Activated CD8-positive, alpha-beta T cell treated with anti-CD3 and anti-CD28 coated beads, Interleukin-2, amount 10 ng/mL, durations not matched to agents 7 days and 5 days (primary cell): ENCODE measurements around the gene RAB3D. TPM values are rescaled to one million over a fixed set of nuclear protein-coding genes. Genes with fewer than 3 reads are reported as not detected.

ENCODE experiments used
- ATAC-seq: fragments of 150-1000 bp; cut with Tn5 transposase; one replicate; pipeline ENCODE4 v1.10.0; 2021; ENCODE audit warnings: moderate library complexity
- CTCF ChIA-PET: fragments of 350-600 bp; sonication (Branson Sonifier 250); formaldehyde crosslinking; loops from one replicate; lab custom pipeline; 2021; ENCODE audit warnings: antibody characterized with exemption; lab: Charles Lee
- POLR2A ChIA-PET: fragments of 350-600 bp; sonication (Branson Sonifier 250); formaldehyde crosslinking; loops from one replicate; lab custom pipeline; 2021; ENCODE audit warnings: antibody characterized with exemption; lab: Charles Lee
- DNase-seq: peaks from one replicate; pipeline ENCODE4 v3.0.0-alpha.2; 2020
- H3K27ac Mint-ChIP-seq: one replicate; pipeline ENCODE4 v1.8.0; 2021; ENCODE audit warnings: mild to moderate bottlenecking, mixed read lengths
- H3K27me3 Mint-ChIP-seq: one replicate; pipeline ENCODE4 v1.8.0; 2021; ENCODE audit warnings: low read depth, mixed read lengths
- H3K36me3 Mint-ChIP-seq: one replicate; pipeline ENCODE4 v1.8.0; 2021; ENCODE audit warnings: low read depth, mixed read lengths
- H3K4me1 Mint-ChIP-seq: one replicate; pipeline ENCODE4 v1.8.0; 2021; ENCODE audit warnings: low read depth, mixed read lengths
- H3K4me3 Mint-ChIP-seq: one replicate; pipeline ENCODE4 v1.8.0; 2021; ENCODE audit warnings: mild to moderate bottlenecking, mixed read lengths
- H3K9me3 Mint-ChIP-seq: one replicate; pipeline ENCODE4 v1.8.0; 2022; ENCODE audit warnings: mixed read lengths; ENCODE audit not compliant: insufficient read depth
- total RNA-seq, 2 experiments: library from RNA; stranded (reverse); gene quantifications; one replicate each; pipeline ENCODE4 v1.2.3, GENCODE V29; 2021

The RAB3D gene
- total RNA-seq, 2 experiments from 2014 or later, result 7.6 to 7.9 TPM

DNA sequence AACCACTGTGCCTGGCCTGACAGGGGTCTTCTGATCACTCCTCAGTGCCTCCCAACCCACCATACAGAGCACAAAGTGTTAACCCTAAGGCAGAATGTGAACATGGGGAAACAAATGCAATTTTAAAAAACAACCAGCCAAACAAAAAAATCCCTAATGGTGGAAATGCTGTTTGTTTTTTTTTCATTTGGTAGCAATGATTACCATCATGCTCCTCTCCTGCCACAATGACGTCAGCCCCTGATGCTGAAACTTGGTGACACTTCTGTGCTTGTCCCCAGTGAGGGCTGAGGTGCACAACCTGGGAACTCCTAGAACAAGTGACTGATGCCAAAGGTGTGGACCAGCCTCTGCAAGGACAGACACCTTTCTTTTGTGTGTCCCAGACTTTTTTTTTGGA lies 47.5 kb downstream of the RAB3D start:
- no peak for DNase-seq
- ATAC-seq, result no peak
- H3K9me3 Mint-ChIP-seq, result no peaks in the 10 kb centered on the region
- H3K27me3 Mint-ChIP-seq, result peaks cover 27% of the 10 kb centered on the region
- H3K4me1 Mint-ChIP-seq, result peaks cover 10% of the 10 kb centered on the region
- no peak overlapping the region for H3K4me3 Mint-ChIP-seq
- H3K27ac Mint-ChIP-seq, result no peak overlapping the region
- CTCF ChIA-PET, result interaction anchor here (0.8 to 1.2 kb wide), 2 partner anchors 11 to 89 kb away, joined by 3 to 5 read pairs; no protein-coding TSS in a partner anchor
- POLR2A ChIA-PET, result no interaction called here
- H3K36me3 Mint-ChIP-seq, result no peaks in the 10 kb centered on the region

DNA sequence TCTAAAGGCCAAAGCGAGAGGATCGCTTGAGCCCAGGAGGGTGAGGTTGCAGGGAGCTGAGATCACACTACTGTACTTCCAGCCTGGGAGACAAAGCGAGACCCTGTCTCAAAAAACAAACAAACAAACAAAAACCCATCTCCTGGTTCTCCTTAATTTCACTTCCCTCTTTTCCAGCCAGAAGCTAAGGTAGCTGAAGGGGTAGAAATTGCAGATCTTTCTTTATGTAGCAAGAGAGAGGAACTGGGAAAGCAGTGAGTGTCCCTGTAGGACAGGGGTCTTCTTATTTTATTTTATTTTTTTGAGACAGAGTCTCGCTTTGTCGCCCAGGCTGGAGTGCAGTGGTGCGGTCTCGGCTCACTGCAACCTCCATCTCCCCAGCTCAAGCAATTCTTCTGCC lies 48.0 kb downstream of the RAB3D start:
- no peak overlapping the region for H3K4me3 Mint-ChIP-seq
- no peak overlapping the region for H3K27ac Mint-ChIP-seq
- ATAC-seq (no peak), DNase-seq (no peak)
- H3K36me3 Mint-ChIP-seq, result no peaks in the 10 kb centered on the region
- peaks cover 30% of the 10 kb centered on the region for H3K27me3 Mint-ChIP-seq
- peaks cover 11% of the 10 kb centered on the region for H3K4me1 Mint-ChIP-seq
- no peaks in the 10 kb centered on the region for H3K9me3 Mint-ChIP-seq
- ChIA-PET CTCF (interaction anchor here (0.8 kb wide), 1 partner anchor 10 kb away, joined by 3 read pairs; no protein-coding TSS in a partner anchor), POLR2A (no interaction called here)

GRCh38 chr19:11290256-11290655 lies 49.2 kb downstream of the RAB3D start:
- H3K27ac Mint-ChIP-seq, result no peak overlapping the region
- ATAC-seq (no peak), DNase-seq (no peak)
- no peaks in the 10 kb centered on the region for H3K9me3 Mint-ChIP-seq
- H3K4me3 Mint-ChIP-seq, result no peak overlapping the region
- POLR2A ChIA-PET, result interaction anchor here (1.0 kb wide), 1 partner anchor 84 kb away, joined by 3 read pairs; the partner anchor contains the start of gene SWSAP1
- H3K4me1 Mint-ChIP-seq, result peaks cover 11% of the 10 kb centered on the region
- no peaks in the 10 kb centered on the region for H3K36me3 Mint-ChIP-seq
- CTCF ChIA-PET, result interaction anchor here (0.8 kb wide), 1 partner anchor 192 kb away, joined by 4 read pairs; no protein-coding TSS in a partner anchor
- peaks cover 30% of the 10 kb centered on the region for H3K27me3 Mint-ChIP-seq

DNA sequence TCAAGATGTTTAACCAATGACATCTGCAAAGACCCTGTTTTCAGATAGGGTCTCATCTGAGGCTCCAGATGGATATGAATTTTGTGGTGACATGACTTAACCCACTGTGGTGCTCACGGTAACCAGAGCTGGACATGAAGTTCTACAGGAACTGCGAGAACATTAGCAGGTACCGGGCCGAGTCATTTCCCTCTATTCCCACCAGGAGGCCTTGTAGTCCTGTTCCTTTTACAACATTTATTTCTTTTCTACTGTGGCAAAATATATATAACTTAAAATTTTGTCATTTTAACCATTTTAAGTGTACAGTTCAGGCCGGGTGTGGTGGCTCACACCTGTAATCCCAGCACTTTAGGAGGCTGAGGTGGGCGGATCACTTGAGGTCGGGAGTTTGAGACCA lies 51.1 kb downstream of the RAB3D start:
- Mint-ChIP-seq H3K9me3 (no peaks in the 10 kb centered on the region), H3K4me1 (peaks cover 3% of the 10 kb centered on the region), H3K4me3 (no peak overlapping the region), H3K27me3 (peaks cover 31% of the 10 kb centered on the region), H3K36me3 (no peaks in the 10 kb centered on the region), H3K27ac (no peak overlapping the region)
- CTCF ChIA-PET, result no interaction called here
- POLR2A ChIA-PET, result no interaction called here
- ATAC-seq (no peak), DNase-seq (no peak)

DNA sequence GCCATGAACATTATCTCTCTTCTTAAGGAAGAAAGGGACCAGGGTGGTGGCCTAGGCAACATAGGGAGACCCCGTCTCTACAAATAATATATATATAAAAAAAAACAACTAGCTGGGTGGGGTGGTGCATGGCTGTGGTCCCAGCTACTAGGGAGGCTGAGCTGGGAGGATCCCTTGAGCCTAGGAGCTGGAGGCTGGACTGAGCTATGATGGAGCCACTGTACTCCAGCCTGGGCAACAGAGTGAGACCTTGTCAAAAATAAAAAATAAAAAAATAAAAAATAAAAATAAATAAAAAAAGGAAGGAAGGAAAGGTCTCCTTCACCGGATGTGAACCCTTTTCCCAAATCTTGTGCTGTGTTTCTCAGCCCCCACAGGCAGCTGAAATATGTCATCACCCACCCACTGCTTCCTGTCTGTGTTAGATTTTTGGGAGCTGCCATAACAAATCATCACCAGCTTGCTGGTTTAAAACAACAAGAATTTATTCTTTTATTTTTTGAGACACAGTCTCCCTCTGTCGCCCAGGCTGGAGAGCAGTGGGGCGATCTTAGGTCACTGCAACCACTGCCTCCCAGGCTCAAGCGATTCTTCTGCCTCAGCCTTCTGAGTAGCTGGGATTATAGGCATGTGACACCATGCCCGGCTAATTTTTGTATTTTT lies 53.0 kb downstream of the RAB3D start:
- Mint-ChIP-seq H3K36me3 (no peaks in the 10 kb centered on the region), H3K9me3 (no peaks in the 10 kb centered on the region), H3K27ac (no peak overlapping the region), H3K4me1 (peaks cover 7% of the 10 kb centered on the region), H3K27me3 (peaks cover 41% of the 10 kb centered on the region), H3K4me3 (no peak overlapping the region)
- POLR2A ChIA-PET, result interaction anchor here (0.5 kb wide), 1 partner anchor 24 kb away, joined by 3 read pairs; the partner anchor contains the start of gene DOCK6
- DNase-seq (no peak), ATAC-seq (no peak)
- CTCF ChIA-PET, result no interaction called here

DNA sequence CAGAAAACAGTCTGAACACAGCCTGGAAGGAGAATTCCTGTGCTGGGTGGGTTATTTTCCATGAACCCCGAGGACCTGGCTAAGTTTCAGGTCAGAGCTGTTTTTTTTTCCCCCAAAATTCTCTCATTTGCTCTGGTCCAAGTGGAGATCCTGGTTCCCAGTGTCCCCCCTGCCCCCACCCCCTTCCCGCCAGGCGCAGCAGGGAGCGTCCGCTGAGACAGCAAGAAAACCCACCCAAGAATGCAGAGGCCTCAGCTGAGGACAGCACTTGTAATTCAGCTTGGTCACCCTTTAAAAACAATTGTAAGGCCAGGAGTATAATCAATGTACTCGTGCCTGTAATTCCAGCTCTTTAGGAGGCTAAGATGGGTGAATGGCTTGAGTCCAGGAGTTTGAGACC lies 54.9 kb downstream of the RAB3D start:
- ATAC-seq, result no peak
- no peak for DNase-seq
- Mint-ChIP-seq H3K27ac (no peak overlapping the region), H3K4me3 (no peak overlapping the region), H3K27me3 (peaks cover 41% of the 10 kb centered on the region), H3K9me3 (no peaks in the 10 kb centered on the region), H3K36me3 (no peaks in the 10 kb centered on the region), H3K4me1 (peaks cover 20% of the 10 kb centered on the region)
- ChIA-PET POLR2A (no interaction called here), CTCF (interaction anchor here (0.9 to 1.1 kb wide), 2 partner anchors 9 to 198 kb away, joined by 3 read pairs; no protein-coding TSS in a partner anchor)

DNA sequence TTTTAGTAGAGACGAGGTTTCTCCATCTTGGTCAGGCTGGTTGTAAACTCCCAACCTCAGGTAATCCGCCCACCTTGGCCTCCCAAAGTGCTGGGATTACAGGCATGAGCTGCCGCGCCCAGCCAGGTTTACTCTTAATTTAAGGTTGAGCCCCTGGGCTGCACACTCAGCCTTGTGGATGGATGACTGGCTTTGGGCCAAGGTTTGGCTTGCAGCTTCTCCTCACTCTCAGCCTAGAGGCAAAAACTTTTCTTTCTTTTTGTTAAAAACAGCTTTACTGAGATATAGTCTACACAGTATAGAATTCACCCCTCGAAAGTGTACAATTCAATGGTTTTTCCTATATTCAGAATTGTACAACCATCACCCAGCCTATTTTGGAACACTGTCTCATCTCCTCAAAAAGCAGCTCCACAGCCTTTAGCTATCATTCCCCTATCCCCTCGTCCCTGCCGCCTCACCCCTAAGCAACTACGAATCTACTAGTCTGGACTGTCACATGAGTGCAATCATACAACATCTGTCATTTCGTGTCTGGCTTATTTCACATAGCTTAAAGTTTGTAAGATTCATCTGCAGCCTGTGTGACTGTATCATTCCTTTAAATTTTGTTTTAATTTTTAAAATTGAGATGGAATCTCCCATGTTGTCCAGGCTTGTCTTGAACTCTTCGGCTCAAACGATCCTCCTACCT lies 58.0 kb downstream of the RAB3D start:
- H3K9me3 Mint-ChIP-seq, result peaks cover 6% of the 10 kb centered on the region
- H3K36me3 Mint-ChIP-seq, result peaks cover 3% of the 10 kb centered on the region
- H3K27ac Mint-ChIP-seq, result no peak overlapping the region
- peaks cover 26% of the 10 kb centered on the region for H3K4me1 Mint-ChIP-seq
- ATAC-seq (no peak), DNase-seq (no peak)
- ChIA-PET CTCF (interaction anchor here (1.0 to 1.1 kb wide), 3 partner anchors 10 to 94 kb away, joined by 3 read pairs; no protein-coding TSS in a partner anchor), POLR2A (no interaction called here)
- no peak overlapping the region for H3K4me3 Mint-ChIP-seq
- H3K27me3 Mint-ChIP-seq, result peaks cover 46% of the 10 kb centered on the region

DNA sequence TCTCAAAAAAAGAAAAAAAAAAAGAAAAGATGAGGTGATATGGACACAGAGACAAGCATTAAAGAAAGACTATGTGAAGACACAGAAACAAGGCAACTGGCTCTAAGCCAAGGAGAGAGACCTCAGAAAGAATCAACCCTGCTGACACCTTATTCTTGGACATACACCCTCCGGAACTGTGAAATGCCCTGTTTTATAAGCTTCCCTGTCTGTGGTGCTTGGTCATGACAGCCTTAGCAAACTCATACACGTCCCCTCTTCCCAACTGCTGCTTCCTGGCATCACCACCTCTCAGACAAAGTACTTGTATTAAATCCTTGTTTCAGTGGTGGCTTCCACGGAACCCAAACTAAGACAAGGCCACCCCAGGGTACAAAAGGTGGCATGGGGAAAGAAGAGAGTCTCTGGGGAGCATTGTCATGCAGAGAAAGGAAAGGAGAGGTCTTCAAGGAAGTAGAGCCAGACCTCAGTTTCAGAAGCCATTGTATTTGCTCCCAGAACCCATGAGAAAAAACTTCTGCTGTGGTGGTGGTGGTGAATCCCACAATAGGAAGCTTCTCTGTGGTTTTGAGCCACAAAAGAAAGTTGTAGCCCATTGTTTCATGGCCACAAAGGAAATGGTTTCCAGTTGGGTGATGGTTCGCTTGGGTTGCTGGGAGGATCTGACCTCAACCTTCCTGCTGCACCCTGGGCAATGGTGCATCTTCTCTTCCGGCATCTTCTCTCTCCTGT lies 59.8 kb downstream of the RAB3D start:
- H3K27ac Mint-ChIP-seq, result peak overlapping the region; percentile 78
- POLR2A ChIA-PET, result interaction anchor here (0.6 to 0.9 kb wide), 2 partner anchors 101 to 120 kb away, joined by 3 to 7 read pairs; no protein-coding TSS in a partner anchor
- H3K4me3 Mint-ChIP-seq, result peak overlapping the region; percentile 42
- DNase-seq, result peak; percentile 86
- H3K4me1 Mint-ChIP-seq, result peaks cover 25% of the 10 kb centered on the region
- peaks cover 6% of the 10 kb centered on the region for H3K9me3 Mint-ChIP-seq
- CTCF ChIA-PET, result interaction anchor here (1.1 kb wide), 1 partner anchor 14 kb away, joined by 3 read pairs; no protein-coding TSS in a partner anchor
- peaks cover 50% of the 10 kb centered on the region for H3K27me3 Mint-ChIP-seq
- peaks cover 3% of the 10 kb centered on the region for H3K36me3 Mint-ChIP-seq
- peak; percentile 93 for ATAC-seq

DNA sequence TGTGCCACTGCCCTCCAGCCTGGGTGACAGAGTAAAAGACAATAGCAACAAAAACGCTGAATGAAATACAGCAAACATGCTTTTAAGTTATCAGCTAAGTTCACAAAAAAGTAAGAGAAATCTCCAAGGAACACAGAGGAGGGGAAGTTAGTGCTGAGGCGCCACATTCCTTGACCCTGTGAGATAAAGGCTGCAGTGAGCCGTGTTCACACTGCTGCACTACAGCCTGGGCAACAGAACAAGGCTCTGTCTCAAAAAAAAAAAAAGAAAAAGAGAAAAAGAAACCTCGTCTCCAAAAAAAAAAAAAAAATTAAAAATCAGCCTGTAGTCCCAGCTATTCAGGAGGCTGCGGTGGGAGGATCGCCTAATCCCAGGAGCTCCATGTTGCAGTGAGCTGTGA lies 60.8 kb downstream of the RAB3D start:
- H3K27ac Mint-ChIP-seq, result no peak overlapping the region
- no peak for DNase-seq
- H3K36me3 Mint-ChIP-seq, result peaks cover 3% of the 10 kb centered on the region
- ATAC-seq, result no peak
- H3K27me3 Mint-ChIP-seq, result peaks cover 52% of the 10 kb centered on the region
- peaks cover 25% of the 10 kb centered on the region for H3K4me1 Mint-ChIP-seq
- ChIA-PET CTCF (no interaction called here), POLR2A (interaction anchor here (0.6 kb wide), 1 partner anchor 730 kb away, joined by 3 read pairs; no protein-coding TSS in a partner anchor)
- H3K9me3 Mint-ChIP-seq, result peaks cover 6% of the 10 kb centered on the region
- no peak overlapping the region for H3K4me3 Mint-ChIP-seq

DNA sequence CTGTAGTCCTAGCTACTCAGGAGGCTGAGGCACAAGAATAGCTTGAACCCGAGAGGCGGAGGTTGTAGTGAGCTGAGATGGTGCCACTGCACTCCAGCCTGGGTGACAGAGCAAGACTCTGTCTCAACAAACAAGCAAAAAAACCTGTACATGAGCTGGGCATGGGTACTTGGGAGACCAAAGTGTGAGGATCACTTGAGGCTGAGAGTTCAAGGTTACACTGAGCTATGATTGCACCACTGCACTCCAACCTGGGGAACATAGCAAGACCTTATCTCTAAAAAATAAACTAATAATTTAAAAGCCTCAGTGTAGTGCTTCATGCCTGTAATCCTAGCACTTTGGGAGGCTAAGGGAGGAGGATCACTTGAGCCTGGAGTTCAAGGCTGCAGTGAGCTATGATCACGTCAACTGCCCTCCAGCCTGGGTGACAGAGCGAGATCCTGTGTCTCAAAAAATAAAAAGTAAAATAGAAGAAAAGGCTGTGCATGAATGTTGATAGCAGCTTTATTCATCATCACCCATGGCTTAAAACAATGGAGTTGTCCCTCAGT lies 64.8 kb downstream of the RAB3D start:
- ChIA-PET POLR2A (no interaction called here), CTCF (no interaction called here)
- Mint-ChIP-seq H3K4me1 (peaks cover 7% of the 10 kb centered on the region), H3K36me3 (peaks cover 3% of the 10 kb centered on the region), H3K27me3 (peaks cover 45% of the 10 kb centered on the region), H3K9me3 (peaks cover 6% of the 10 kb centered on the region), H3K4me3 (no peak overlapping the region), H3K27ac (no peak overlapping the region)
- ATAC-seq (no peak), DNase-seq (no peak)

DNA sequence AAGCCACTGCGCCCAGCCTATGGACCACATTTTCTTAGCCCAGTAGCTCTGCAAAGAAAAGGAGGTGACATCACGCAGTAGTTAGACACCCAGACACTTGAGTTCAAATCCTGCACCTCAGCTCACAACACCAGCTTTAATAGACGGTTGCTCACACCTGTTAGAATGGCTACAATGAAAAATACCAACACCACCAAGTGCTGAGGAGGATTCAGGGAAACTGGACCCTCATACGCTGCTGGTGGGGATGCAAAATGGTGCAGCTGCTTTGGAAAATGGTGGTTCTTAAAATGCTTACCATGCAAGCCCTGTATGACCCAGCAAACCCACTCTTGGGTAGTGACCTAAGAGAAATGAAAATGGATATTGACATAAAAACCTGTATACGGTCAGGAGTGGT lies 65.5 kb downstream of the RAB3D start:
- no peak overlapping the region for H3K4me3 Mint-ChIP-seq
- DNase-seq, result no peak
- H3K4me1 Mint-ChIP-seq, result peaks cover 2% of the 10 kb centered on the region
- H3K27ac Mint-ChIP-seq, result no peak overlapping the region
- H3K27me3 Mint-ChIP-seq, result peaks cover 49% of the 10 kb centered on the region
- peaks cover 3% of the 10 kb centered on the region for H3K36me3 Mint-ChIP-seq
- POLR2A ChIA-PET, result no interaction called here
- ATAC-seq, result no peak
- CTCF ChIA-PET, result interaction anchor here (1.0 kb wide), 1 partner anchor 108 kb away, joined by 3 read pairs; no protein-coding TSS in a partner anchor
- H3K9me3 Mint-ChIP-seq, result peaks cover 6% of the 10 kb centered on the region
